ENCODE measurements around the gene TNNC1. TPM values are rescaled to one million over a fixed set of nuclear protein-coding genes. Genes with fewer than 3 reads are reported as not detected.

The TNNC1 gene
- polyA plus RNA-seq, 10 donors, result 325 to 1,057 (median 613) TPM

- no peak for DNase-seq
These were observed 33.4 kb upstream of the TNNC1 start for GRCh38 chr3:52487050-52487787.

- no peak for DNase-seq
These were observed 31.0 kb upstream of the TNNC1 start for GRCh38 chr3:52484680-52485461.

GRCh38 chr3:52483577-52484381, 29.9 kb upstream of the TNNC1 start:
- DNase-seq, result peak in 1 of 3 donors; percentile 54

DNA sequence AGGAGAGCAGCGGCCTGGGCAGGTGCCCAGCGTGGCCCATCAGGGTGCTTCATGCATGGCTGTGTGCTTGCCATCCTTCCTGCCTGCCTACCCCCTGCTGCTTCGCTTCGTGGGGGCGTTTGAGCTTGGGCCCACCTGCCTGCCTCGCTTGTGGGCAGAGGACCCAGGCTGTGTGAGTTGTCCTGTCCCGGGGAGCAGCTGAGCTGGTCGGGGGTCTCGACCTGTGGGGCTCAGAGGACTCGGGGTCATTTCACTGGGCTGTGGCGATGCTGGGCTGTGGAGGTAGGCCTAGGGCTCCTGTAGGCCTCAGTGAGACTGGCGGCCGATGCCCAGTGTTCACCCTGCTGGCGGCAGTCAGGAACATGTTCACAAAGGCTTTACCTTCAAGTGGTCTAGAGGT, 29.2 kb upstream of the TNNC1 start:
- DNase-seq, result no peak

GRCh38 chr3:52481819-52482521, 28.1 kb upstream of the TNNC1 start:
- DNase-seq, result no peak

DNA sequence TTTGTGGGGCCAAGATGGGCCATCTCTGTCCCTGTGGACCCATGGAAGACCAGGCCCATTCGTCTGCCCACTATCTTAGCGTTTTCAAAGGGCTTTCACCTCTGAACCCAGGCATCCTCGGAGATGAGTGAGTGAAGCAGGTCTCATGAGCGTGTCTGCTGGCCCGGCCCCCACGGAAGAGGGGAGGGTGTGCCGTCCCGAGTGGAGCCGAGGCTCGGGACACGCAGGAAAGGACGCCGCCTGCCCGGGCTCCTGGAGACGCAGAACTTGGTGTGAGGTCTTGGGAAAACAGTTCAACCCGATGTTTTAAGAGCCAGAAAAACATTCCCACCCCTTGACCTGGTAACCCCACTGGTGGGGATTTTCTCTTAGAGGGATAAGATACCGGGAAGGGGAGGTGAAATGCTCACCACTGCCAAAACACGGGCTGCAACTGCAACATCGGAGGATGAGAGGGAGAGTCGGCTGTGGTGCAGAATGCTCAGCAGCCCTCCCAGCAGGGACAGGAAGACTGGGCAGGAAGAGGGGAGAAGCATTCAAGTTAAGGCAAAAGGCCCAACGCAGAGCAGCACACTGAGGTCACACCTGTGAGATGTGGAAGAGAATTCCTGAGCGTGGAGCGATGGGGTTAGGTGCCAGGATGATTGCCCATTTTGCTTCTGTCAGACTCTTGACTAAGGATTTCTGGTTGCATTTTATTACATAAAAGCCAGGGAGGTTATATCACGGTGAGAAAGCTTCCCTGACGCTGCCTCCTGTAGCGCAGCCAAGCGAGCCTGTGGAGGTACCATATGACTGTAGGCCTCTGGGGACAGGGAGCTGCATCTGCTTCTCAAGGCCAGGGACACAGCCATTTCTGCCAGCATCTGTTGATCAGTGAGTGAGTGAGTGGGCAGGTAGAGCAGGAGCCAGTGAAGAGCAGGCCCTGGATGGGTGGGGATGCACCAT, 27.2 kb upstream of the TNNC1 start:
- DNase-seq, result no peak

GRCh38 chr3:52479877-52480575, 26.2 kb upstream of the TNNC1 start:
- DNase-seq, result no peak

- DNase-seq, result no peak
These were observed 25.4 kb upstream of the TNNC1 start for GRCh38 chr3:52479037-52479876.

DNA sequence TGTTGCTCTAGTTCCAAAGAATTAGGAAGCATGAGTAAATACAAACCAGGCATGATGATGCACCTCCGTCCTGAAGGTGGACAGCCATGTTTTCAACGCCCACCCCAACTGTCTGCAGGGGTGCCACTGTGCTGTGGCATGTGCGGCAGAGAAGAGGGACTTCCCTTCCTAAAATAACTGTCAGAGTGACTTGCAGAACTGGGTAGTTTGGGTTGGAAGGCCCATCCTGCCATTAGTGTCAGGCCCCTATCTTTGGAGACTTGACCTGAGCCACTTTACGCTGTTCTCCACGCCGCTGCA, 23.9 kb upstream of the TNNC1 start:
- DNase-seq, result no peak

GRCh38 chr3:52477076-52477795, 23.4 kb upstream of the TNNC1 start:
- no peak for DNase-seq

DNA sequence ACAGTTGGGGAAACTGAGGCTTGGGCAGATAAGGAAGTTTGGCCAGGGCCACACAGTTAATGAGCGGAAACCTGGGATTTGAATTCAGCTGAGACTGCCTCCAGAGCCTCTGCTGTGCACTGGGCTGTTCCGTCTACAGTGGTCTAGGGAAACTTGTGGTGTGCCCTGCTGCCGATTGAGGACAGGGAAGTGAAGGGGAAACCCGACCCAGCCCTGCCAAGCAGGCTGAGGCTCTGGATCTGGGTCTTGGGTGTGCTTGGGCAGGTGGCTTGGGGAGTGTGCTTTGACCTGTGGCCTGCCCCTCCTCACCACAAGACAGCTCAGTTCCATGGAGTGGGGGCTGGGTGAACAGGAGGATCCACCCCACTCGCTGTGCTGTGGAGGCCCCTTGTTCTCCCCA, 19.2 kb upstream of the TNNC1 start:
- DNase-seq, result no peak

DNA sequence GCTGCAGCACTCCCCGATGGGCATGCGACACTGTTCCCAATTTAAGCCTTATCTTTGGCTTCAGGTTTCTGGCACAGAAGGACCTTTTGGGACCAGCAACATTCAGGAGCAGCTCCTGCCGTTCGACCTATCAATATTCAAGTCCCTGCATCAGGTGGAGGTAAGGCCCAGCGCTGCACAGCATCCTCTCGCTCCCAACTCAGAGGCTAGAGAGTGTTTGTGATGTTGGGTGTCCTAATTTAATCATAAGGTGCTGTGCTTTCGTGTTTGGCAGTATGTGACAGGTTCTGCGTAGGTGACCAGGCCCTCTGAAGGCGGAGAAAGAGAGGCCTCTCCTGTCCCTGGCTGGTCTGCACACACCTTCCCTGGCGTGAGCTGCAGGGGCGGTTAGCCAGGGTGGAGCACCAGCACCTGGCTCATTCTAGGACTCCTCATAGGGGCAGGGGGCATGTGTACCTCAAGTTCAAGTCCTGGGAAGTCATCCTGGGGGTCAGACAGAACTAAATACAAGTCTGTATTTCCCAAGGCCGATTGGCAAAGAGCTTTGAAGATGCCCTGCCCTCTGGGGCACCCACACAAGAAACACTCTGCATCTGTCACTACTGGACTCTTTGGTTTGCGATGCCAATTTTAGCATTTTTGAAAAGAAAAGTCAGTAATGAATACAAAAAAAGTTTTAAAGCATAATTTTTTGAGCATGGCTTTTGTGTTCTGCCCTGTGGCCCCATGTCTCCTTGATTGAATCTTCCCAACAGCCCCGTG, 18.6 kb upstream of the TNNC1 start:
- no peak for DNase-seq

- peak in 1 of 3 donors; percentile 61 for DNase-seq
These were observed 17.8 kb upstream of the TNNC1 start for GRCh38 chr3:52471371-52472238.

GRCh38 chr3:52470920-52471319, 17.1 kb upstream of the TNNC1 start:
- DNase-seq, result no peak

- no peak for DNase-seq
These were observed 15.2 kb upstream of the TNNC1 start for GRCh38 chr3:52469001-52469400.

DNA sequence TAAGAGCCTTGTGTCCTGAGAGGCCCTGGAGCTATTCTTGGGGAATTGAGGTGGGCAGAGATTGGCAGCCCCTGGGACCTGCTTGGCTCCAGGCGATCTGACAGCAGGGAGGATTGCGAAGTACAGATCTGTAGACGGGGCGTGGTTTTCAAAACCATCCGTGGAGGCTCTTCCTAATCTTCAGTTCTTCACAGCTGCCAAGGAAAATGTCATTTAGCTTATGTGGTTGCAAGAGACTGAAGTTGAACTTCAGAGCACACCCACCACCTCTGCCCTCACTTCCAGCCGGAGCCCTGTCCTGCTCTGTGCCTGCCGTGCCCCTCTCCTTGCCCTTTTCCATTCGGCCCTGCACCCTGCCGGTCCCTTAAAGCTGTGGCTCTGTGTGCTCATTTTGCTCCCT, 14.5 kb upstream of the TNNC1 start:
- no peak for DNase-seq

GRCh38 chr3:52463416-52463815, 9.6 kb upstream of the TNNC1 start:
- DNase-seq, result no peak
